HG03442 (cell line): ENCODE results near the gene HMG20A.

Experiments
- ATAC-seq: cut with Tn5 transposase; IDR thresholded peaks from one replicate; pipeline ENCODE4 v1.9.1; 2021; ENCODE audit warnings: mild to moderate bottlenecking, moderate library complexity; ENCODE audit not compliant: unreplicated experiment

HMG20A gene

GRCh38 chr15:77495838-77496596 is 75.3 kb downstream of the HMG20A start:
- no peak for ATAC-seq

GRCh38 chr15:77496715-77497109 is 76.0 kb downstream of the HMG20A start:
- ATAC-seq: no peak

GRCh38 chr15:77497110-77497737 is 76.5 kb downstream of the HMG20A start:
- no peak for ATAC-seq

- ATAC-seq: no peak
These were observed 77.3 kb downstream of the HMG20A start for GRCh38 chr15:77497942-77498361.

GRCh38 chr15:77499087-77499760 is 78.5 kb downstream of the HMG20A start:
- no peak for ATAC-seq

GRCh38 chr15:77500989-77501388 is 80.3 kb downstream of the HMG20A start:
- ATAC-seq: no peak

GRCh38 chr15:77502379-77503095 is 81.8 kb downstream of the HMG20A start:
- ATAC-seq: no peak

- ATAC-seq: no peak
These were observed 82.6 kb downstream of the HMG20A start for GRCh38 chr15:77503240-77503639.

- ATAC-seq: no peak
These were observed 83.1 kb downstream of the HMG20A start for GRCh38 chr15:77503764-77504163.

- ATAC-seq: no peak
These were observed 83.6 kb downstream of the HMG20A start for GRCh38 chr15:77504306-77504705.

- ATAC-seq: no peak
These were observed 84.2 kb downstream of the HMG20A start for GRCh38 chr15:77504871-77505270.

- no peak for ATAC-seq
These were observed 84.9 kb downstream of the HMG20A start for GRCh38 chr15:77505556-77505955.

GRCh38 chr15:77506311-77507142 is 85.8 kb downstream of the HMG20A start:
- no peak for ATAC-seq

- ATAC-seq: no peak
These were observed 86.6 kb downstream of the HMG20A start for GRCh38 chr15:77507143-77507897.

- ATAC-seq: no peak
These were observed 87.2 kb downstream of the HMG20A start for GRCh38 chr15:77507911-77508310.

GRCh38 chr15:77508541-77509243 is 88.0 kb downstream of the HMG20A start:
- ATAC-seq: no peak

- no peak for ATAC-seq
These were observed 89.7 kb downstream of the HMG20A start for GRCh38 chr15:77510066-77511057.

GRCh38 chr15:77511869-77512268 is 91.2 kb downstream of the HMG20A start:
- ATAC-seq: no peak
